Skeletal muscle tissue (tissue), 4 donors: ENCODE results near the gene ASPA. TPM values are rescaled to one million over a fixed set of nuclear protein-coding genes. Genes with fewer than 3 reads are reported as not detected.

Experiments used
- H3K27ac ChIP-seq: one replicate; pipeline ENCODE4 v1.7.0; 2013; ENCODE audit warnings: mild to moderate bottlenecking, low read depth, low read length, inconsistent platforms
- H3K27me3 ChIP-seq, 3 donors: one replicate each; pipeline ENCODE4 v1.7.0; 2013; ENCODE audit warnings: low read length in 3 of 3; ENCODE audit not compliant: control insufficient read depth in 3 of 3, insufficient read depth in 3 of 3
- H3K36me3 ChIP-seq, 3 donors: one replicate each; pipeline ENCODE4 v1.7.0; 2013; ENCODE audit warnings: low read length in 3 of 3; ENCODE audit not compliant: control insufficient read depth in 3 of 3, insufficient read depth in 3 of 3
- H3K4me1 ChIP-seq, 3 donors: one replicate each; pipeline ENCODE4 v1.7.0; 2013; ENCODE audit warnings: low read length in 3 of 3, mild to moderate bottlenecking in 3 of 3; ENCODE audit not compliant: control insufficient read depth in 3 of 3, insufficient read depth in 3 of 3
- H3K4me3 ChIP-seq, 3 donors: one replicate each; pipeline ENCODE4 v1.7.0; 2013; ENCODE audit warnings: low read length in 3 of 3
- H3K9ac ChIP-seq, 3 donors: one replicate each; pipeline ENCODE4 v1.7.0; 2013; ENCODE audit warnings: low read length in 3 of 3, mild to moderate bottlenecking in 3 of 3, moderate library complexity in 2 of 3, low read depth in 1 of 3
- H3K9me3 ChIP-seq, 3 donors: one replicate each; pipeline ENCODE4 v1.7.0; 2013; ENCODE audit warnings: low read length in 3 of 3; ENCODE audit not compliant: control insufficient read depth in 3 of 3
- total RNA-seq: library from RNA; depleted of rRNA; stranded (reverse); fragments of >200 nt; gene quantifications from one replicate; pipeline ENCODE4 v1.2.3, GENCODE V29; 2014
- donor health status: Osteomylitis.

Gene ASPA
- total RNA-seq, 1 donor from 2014 or later, result 1.6 TPM

- Histone ChIP-seq H3K9ac (no peak overlapping the region), H3K9me3 (peaks cover 0 to 2% (median 0%) of the 10 kb centered on the region in 3 donors), H3K4me1 (no peaks in the 10 kb centered on the region), H3K27me3 (no peaks in the 10 kb centered on the region), H3K36me3 (peaks cover 0 to 8% (median 0%) of the 10 kb centered on the region in 3 donors), H3K27ac (no peak overlapping the region), H3K4me3 (no peak overlapping the region)
Observed at GRCh38 chr17:3543453-3543852, 67.7 kb downstream of the ASPA start.

- no peak overlapping the region for H3K4me3 ChIP-seq
- H3K27me3 ChIP-seq, result no peaks in the 10 kb centered on the region
- H3K36me3 ChIP-seq, result peaks cover 0 to 8% (median 0%) of the 10 kb centered on the region in 3 donors
- no peak overlapping the region for H3K9ac ChIP-seq
- H3K27ac ChIP-seq, result no peak overlapping the region
- peaks cover 0 to 2% (median 0%) of the 10 kb centered on the region in 3 donors for H3K9me3 ChIP-seq
- H3K4me1 ChIP-seq, result no peaks in the 10 kb centered on the region
Observed at GRCh38 chr17:3544365-3544764, 68.6 kb downstream of the ASPA start.

DNA sequence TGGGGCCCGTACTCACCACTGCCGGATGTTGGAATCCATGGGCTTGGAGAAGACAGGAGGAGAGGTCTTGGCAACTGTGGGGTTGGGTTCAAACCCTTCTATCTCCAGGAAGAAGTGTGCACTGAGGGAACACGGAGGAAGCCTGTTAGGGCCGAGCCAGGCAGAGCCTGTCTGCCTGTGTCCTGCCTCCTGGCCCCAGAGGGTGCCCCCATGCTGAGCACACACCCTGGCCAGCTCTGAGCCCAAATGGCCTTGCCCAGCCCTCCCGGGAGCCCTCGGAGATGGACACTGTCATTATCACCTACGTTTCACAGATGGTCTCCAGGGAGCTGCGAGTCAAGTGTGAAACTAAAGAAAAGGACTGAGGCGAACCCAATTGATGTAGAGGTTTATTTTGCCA, 69.4 kb downstream of the ASPA start:
- no peaks in the 10 kb centered on the region for H3K27me3 ChIP-seq
- H3K4me3 ChIP-seq, result no peak overlapping the region
- H3K4me1 ChIP-seq, result no peaks in the 10 kb centered on the region
- H3K27ac ChIP-seq, result no peak overlapping the region
- peaks cover 0 to 8% (median 0%) of the 10 kb centered on the region in 3 donors for H3K36me3 ChIP-seq
- peaks cover 0 to 2% (median 0%) of the 10 kb centered on the region in 3 donors for H3K9me3 ChIP-seq
- peak overlapping the region in 1 of 3 donors; percentile 3 for H3K9ac ChIP-seq

GRCh38 chr17:3546521-3546920, 70.7 kb downstream of the ASPA start:
- H3K9me3 ChIP-seq, result no peaks in the 10 kb centered on the region
- H3K27ac ChIP-seq, result no peak overlapping the region
- no peak overlapping the region for H3K9ac ChIP-seq
- no peak overlapping the region for H3K4me3 ChIP-seq
- H3K4me1 ChIP-seq, result no peaks in the 10 kb centered on the region
- H3K36me3 ChIP-seq, result peaks cover 0 to 8% (median 0%) of the 10 kb centered on the region in 3 donors
- no peaks in the 10 kb centered on the region for H3K27me3 ChIP-seq

- Histone ChIP-seq H3K9ac (no peak overlapping the region), H3K4me1 (no peaks in the 10 kb centered on the region), H3K4me3 (no peak overlapping the region), H3K36me3 (peaks cover 0 to 8% (median 0%) of the 10 kb centered on the region in 3 donors), H3K9me3 (no peaks in the 10 kb centered on the region), H3K27me3 (no peaks in the 10 kb centered on the region), H3K27ac (no peak overlapping the region)
Observed at GRCh38 chr17:3546997-3547396, 71.2 kb downstream of the ASPA start.

DNA sequence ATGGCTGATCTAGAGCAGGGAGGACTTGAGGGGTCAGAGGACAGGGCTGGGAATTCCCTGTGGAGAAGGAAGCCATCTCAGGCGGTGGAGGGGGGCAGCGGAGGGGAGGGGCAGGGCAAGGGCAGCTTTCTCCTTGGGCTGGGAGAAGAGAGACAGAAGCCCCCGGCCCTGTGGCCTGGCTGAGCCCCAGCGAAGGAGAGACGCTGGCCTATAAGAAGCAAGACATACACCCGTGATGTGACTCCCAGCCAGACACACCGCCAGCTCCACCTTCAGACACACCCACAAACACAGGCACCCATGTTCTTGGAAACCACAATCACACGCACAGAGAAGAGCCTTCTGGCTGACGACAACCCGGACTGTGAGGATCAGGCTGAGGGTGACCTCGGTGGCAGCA, 71.8 kb downstream of the ASPA start:
- H3K36me3 ChIP-seq, result peaks cover 0 to 4% (median 0%) of the 10 kb centered on the region in 3 donors
- H3K9ac ChIP-seq, result no peak overlapping the region
- no peaks in the 10 kb centered on the region for H3K27me3 ChIP-seq
- no peak overlapping the region for H3K4me3 ChIP-seq
- no peaks in the 10 kb centered on the region for H3K9me3 ChIP-seq
- no peak overlapping the region for H3K27ac ChIP-seq
- H3K4me1 ChIP-seq, result no peaks in the 10 kb centered on the region

DNA sequence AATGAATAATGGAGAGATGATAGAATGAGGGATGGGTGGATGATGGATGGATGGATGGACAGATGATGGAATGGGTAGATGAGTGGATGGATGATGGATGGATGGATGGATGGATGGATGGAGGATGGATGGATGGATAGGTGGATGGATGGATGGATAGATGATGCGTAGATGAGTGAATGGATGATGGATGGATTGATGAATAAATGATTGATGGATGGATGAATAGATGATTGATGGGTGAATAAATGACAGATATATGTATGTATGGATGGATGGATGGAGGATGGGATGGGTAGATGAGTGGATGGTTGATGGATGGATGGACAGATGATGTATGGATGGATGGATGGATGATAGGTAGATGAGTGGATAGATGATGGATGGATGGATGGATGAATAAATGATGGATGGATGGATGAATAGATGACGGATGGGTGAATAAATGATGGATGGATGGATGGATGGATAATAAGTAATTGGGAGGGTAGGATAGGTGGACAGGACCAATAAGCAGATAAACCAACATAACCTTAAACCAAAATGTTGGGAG, 73.9 kb downstream of the ASPA start:
- Histone ChIP-seq H3K27me3 (no peaks in the 10 kb centered on the region), H3K4me1 (peaks cover 0 to 6% (median 0%) of the 10 kb centered on the region in 3 donors), H3K27ac (no peak overlapping the region), H3K36me3 (no peaks in the 10 kb centered on the region), H3K9me3 (no peaks in the 10 kb centered on the region), H3K9ac (no peak overlapping the region), H3K4me3 (no peak overlapping the region)

DNA sequence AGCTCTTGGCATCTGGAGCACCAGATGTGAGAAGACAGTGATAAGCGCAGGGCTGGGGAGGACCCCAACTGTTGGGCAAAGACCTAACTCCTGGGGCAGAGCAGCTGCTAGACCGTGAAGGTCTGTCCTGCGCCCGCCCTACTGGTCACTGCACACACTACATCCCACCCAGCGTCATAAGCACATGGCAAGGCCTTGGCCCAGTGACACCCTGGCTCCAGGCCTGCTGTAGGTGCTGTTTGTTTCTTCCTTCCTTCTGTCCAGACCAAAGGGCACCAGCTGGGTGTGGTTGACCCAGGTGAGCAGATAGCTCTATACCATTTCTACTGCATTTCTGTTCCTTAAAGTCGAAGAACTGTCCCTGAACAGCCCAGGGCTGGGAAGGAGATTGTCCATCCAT, 75.4 kb downstream of the ASPA start:
- peaks cover 0 to 6% (median 0%) of the 10 kb centered on the region in 3 donors for H3K4me1 ChIP-seq
- no peak overlapping the region for H3K9ac ChIP-seq
- H3K36me3 ChIP-seq, result no peaks in the 10 kb centered on the region
- no peak overlapping the region for H3K27ac ChIP-seq
- H3K27me3 ChIP-seq, result no peaks in the 10 kb centered on the region
- no peaks in the 10 kb centered on the region for H3K9me3 ChIP-seq
- H3K4me3 ChIP-seq, result no peak overlapping the region

DNA sequence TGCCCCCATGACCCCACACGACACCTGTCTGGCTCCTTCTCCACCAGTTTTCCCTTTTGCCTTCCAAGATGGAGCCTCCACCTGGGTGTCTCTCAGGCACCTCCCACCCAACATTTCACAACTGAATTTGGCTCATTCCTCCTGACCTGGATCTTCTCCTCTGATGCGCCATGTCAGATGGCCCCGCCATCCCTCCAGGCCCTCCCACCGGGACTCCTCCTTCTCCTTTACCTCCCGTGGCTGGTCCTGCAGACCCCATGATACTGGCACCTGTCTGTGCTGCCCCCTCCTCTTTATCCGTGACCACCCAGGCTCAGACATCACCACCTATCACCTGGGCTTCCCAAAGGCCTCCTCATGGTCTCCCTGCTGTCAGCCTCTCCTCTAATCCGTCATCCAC, 77.1 kb downstream of the ASPA start:
- Histone ChIP-seq H3K27me3 (no peaks in the 10 kb centered on the region), H3K4me1 (peaks cover 3 to 21% (median 14%) of the 10 kb centered on the region in 3 donors), H3K4me3 (no peak overlapping the region), H3K9me3 (no peaks in the 10 kb centered on the region), H3K9ac (no peak overlapping the region), H3K27ac (no peak overlapping the region), H3K36me3 (no peaks in the 10 kb centered on the region)
